Small intestine (tissue), 7 donors: ENCODE data around the gene NRARP. TPM values are rescaled to one million over a fixed set of nuclear protein-coding genes. Genes with fewer than 3 reads are reported as not detected.

Experiments
- DNase-seq, 2 donors: peaks; one replicate each; pipeline versions ENCODE4 v3.0.0 to v3.0.0-alpha.2; 2013
- FAIRE-seq: peaks from 2 replicates; lab custom pipeline; 2012; peaks lifted over from hg19 to GRCh38; lab: Jason Lieb, UNC
- H3K27ac ChIP-seq, 3 donors: one replicate each; pipeline ENCODE4 v1.5.1; 2013; ENCODE audit warnings: low read length in 2 of 3, mild to moderate bottlenecking in 2 of 3, control low read depth in 1 of 3, inconsistent platforms in 1 of 3, low read depth in 1 of 3, moderate library complexity in 1 of 3
- H3K27me3 ChIP-seq, 3 donors: one replicate each; pipeline ENCODE4 v1.6.1; 2013; ENCODE audit warnings: low read length in 3 of 3, inconsistent platforms in 1 of 3; ENCODE audit not compliant: control insufficient read depth in 3 of 3, insufficient read depth in 3 of 3
- H3K36me3 ChIP-seq, 3 donors: one replicate each; pipeline ENCODE4 v1.6.1; 2013; ENCODE audit warnings: low read length in 3 of 3, inconsistent platforms in 1 of 3, low read depth in 1 of 3, mild to moderate bottlenecking in 1 of 3, moderate library complexity in 1 of 3; ENCODE audit not compliant: control insufficient read depth in 3 of 3, insufficient read depth in 2 of 3
- H3K4me1 ChIP-seq, 3 donors: one replicate each; pipeline ENCODE4 v1.6.1; 2013; ENCODE audit warnings: low read length in 2 of 3, inconsistent platforms in 1 of 3, low read depth in 1 of 3, mild to moderate bottlenecking in 1 of 3, moderate library complexity in 1 of 3; ENCODE audit not compliant: control insufficient read depth in 3 of 3, insufficient read depth in 2 of 3
- H3K4me3 ChIP-seq, 3 donors: one replicate each; pipeline ENCODE4 v1.5.1; 2013; ENCODE audit warnings: low read length in 3 of 3, control low read depth in 1 of 3, inconsistent platforms in 1 of 3, low read depth in 1 of 3, mild to moderate bottlenecking in 1 of 3, moderate library complexity in 1 of 3
- H3K9me3 ChIP-seq, 2 donors: one replicate each; pipeline ENCODE4 v1.6.1; 2013; ENCODE audit warnings: low read depth in 1 of 2, low read length in 1 of 2; ENCODE audit not compliant: control insufficient read depth in 2 of 2, insufficient read depth in 1 of 2
- WGBS, 3 donors: extraction: QIAGEN DNeasy Blood & Tissue Kit; methylation state at CpG; one replicate each; pipeline ENCODE4 v1.1.7; 2013; 5-methylcytosine and 5-hydroxymethylcytosine counted together
- polyA plus RNA-seq, 4 donors: library from polyadenylated mRNA; stranded (reverse) in 3 of 4; unstranded in 1 of 4; fragments of 200-250 nt in 3 of 4; fragments of 120-200 nt in 1 of 4; gene quantifications; one replicate each; pipeline versions ENCODE4 v1.2.1 to v1.2.3, GENCODE V29; 2013
- donor health status: healthy with polysubstance abuse.
- donor health status: control.
- donor health status: control.
- donor health status: Bipolar disorder and iron deficiency.
- donor health status: healthy.

The NRARP gene
- polyA plus RNA-seq, 4 donors: 3.2 to 39.9 (median 8.9) TPM

GRCh38 chr9:137252555-137253506, 49.2 kb downstream of the NRARP start:
- no peak overlapping the region for H3K4me3 ChIP-seq
- DNase-seq: peak; percentile 60 to 83

GRCh38 chr9:137251490-137252268, 50.4 kb downstream of the NRARP start:
- WGBS, 3 donors: 76 to 85% (median 84%) methylated on average over 16 to 22 of the region's 22 CpGs
- FAIRE-seq: no peak
- Histone ChIP-seq H3K36me3 (peaks cover 0 to 7% (median 0%) of the 10 kb centered on the region in 3 donors), H3K27me3 (no peaks in the 10 kb centered on the region), H3K4me1 (peaks cover 7 to 31% (median 8%) of the 10 kb centered on the region in 3 donors), H3K27ac (no peak overlapping the region), H3K4me3 (no peak overlapping the region), H3K9me3 (no peaks in the 10 kb centered on the region)
- no peak for DNase-seq

More at GRCh38 chr9:137252555-137253506, 49.2 kb downstream of the NRARP start:
- Histone ChIP-seq H3K36me3 (peaks cover 0 to 15% (median 0%) of the 10 kb centered on the region in 3 donors), H3K4me1 (peaks cover 8 to 32% (median 8%) of the 10 kb centered on the region in 3 donors), H3K9me3 (no peaks in the 10 kb centered on the region), H3K27ac (no peak overlapping the region), H3K27me3 (no peaks in the 10 kb centered on the region)
- no peak for FAIRE-seq
- 44 to 70% (median 62%) methylated on average over 28 to 35 of the region's 35 CpGs for WGBS, 3 donors

DNA sequence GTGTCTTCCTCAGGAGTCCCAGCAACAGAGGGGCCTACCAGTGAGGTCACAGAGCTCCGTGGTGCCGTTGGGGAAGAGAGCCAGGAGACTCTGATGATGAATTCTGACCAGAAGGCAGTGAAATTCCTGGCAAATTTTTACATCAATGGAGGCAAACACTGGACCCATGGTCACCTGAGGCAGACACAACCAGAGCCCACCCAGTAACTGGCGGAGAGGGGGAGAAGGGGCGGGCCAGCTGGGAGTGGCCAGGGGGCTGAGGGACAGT, 50.9 kb downstream of the NRARP start, which contains the start of gene STPG3:
STPG3 (plus strand) TSS at position 93 of the 268 bp plus-strand sequence; CDS start at position 94, 1 bp downstream.
- Histone ChIP-seq H3K36me3 (peaks cover 0 to 2% (median 0%) of the 10 kb centered on the region in 3 donors), H3K27ac (no peak within 1 kb of the TSS), H3K4me3 (no peak within 1 kb of the TSS), H3K27me3 (no peaks in the 10 kb centered on the region), H3K9me3 (no peaks in the 10 kb centered on the region), H3K4me1 (peaks cover 3 to 26% (median 4%) of the 10 kb centered on the region in 3 donors)
- DNase-seq: no peak
- 65 to 78% (median 68%) methylated on average over 2 to 4 of the region's 4 CpGs for WGBS, 3 donors
- no peak for FAIRE-seq

DNA sequence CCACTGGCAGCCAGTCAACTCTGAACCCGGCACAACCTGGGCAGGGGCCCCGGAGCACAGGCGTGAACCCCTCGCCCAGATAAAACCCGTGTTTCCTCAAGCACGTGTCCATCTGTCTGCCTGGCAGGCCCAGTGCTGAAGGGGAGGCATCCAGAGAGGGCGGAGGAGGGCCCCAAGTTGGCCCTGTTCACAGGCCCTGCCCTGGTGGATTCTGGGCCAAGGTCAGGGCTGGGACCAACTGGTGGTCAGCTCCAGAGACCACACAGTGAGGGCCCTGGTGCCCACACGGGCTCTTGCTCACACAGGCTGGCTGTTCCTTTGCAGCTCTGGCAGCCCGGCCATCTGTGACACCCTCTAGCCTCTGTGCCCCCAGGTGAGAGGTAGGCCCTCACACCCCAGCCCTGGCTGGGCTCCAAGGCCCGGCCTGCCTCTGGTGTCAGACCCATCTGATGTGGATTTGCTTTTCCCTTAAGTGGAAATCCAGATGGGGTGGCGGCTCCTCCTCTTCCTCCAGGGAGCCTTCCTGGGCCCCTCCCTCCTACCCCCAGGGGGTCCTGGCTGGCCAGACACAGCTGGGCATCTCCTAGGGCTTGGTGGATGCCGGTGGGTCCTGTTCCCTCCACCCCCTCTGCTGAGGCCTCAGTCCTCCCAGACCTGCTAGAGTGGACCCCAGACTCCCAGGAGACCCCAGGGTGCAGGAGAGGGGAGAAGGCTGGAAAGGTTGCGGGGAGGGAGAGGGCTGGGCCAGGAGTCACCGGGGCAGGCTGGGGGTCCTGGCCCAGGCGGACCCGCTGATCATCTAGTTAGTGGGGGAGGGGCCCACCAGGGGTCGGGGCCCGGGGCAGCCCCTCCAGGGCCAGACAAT, 51.5 kb downstream of the NRARP start:
- WGBS, 3 donors: 47 to 61% (median 54%) methylated on average over 14 to 18 of the region's 18 CpGs
- DNase-seq (no peak), FAIRE-seq (no peak)
- Histone ChIP-seq H3K27me3 (no peaks in the 10 kb centered on the region), H3K36me3 (no peaks in the 10 kb centered on the region), H3K4me1 (peaks cover 0 to 24% (median 3%) of the 10 kb centered on the region in 3 donors), H3K4me3 (no peak overlapping the region), H3K9me3 (no peaks in the 10 kb centered on the region), H3K27ac (no peak overlapping the region)

Other genes starting within 250 kb of the NRARP start
- gene ENTPD2, start 248.2 kb downstream of the NRARP start, polyA plus RNA-seq: 10 to 100 TPM in 2 of 4 donors, 1 to 10 TPM in 2; 5.5 to 16.5 (median 8.3) TPM
- 10 to 100 TPM in 2 of 4 donors, 1 to 10 TPM in 1, under 1 TPM in 1; 0.81 to 22.2 (median 7.0) TPM for gene SAPCD2, start 231.7 kb downstream of the NRARP start, polyA plus RNA-seq
- gene UAP1L1, start 224.8 kb downstream of the NRARP start, polyA plus RNA-seq: 10 to 100 TPM in 1 of 4 donors, 1 to 10 TPM in 2, under 1 TPM in 1; 0.89 to 25.8 (median 5.3) TPM
- 10 to 100 TPM; 40.3 to 69.4 (median 42.5) TPM for gene MAN1B1, start 215.3 kb downstream of the NRARP start, polyA plus RNA-seq
- 100 to 1,000 TPM in 3 of 4 donors, 10 to 100 TPM in 1; 66.2 to 179 (median 121) TPM for gene DPP7, start 187.5 kb downstream of the NRARP start, polyA plus RNA-seq
- gene GRIN1, start 163.1 kb downstream of the NRARP start, polyA plus RNA-seq: under 1 TPM in 2 of 4 donors, not detected in 2; 0.79 to 0.92 TPM
- 10 to 100 TPM in 1 of 4 donors, 1 to 10 TPM in 2, under 1 TPM in 1; 0.67 to 13.0 (median 1.4) TPM for gene LRRC26, start 132.2 kb downstream of the NRARP start, polyA plus RNA-seq
- not detected for gene TMEM210, start 130.2 kb downstream of the NRARP start, polyA plus RNA-seq
- gene ANAPC2, start 113.7 kb downstream of the NRARP start, polyA plus RNA-seq: 10 to 100 TPM; 20.0 to 44.2 (median 37.0) TPM
- gene SSNA1, start 113.6 kb downstream of the NRARP start, polyA plus RNA-seq: 100 to 1,000 TPM in 2 of 4 donors, 10 to 100 TPM in 2; 68.9 to 146 (median 103) TPM
- 10 to 100 TPM; 34.1 to 98.4 (median 65.9) TPM for gene TPRN, start 101.5 kb downstream of the NRARP start, polyA plus RNA-seq
- 10 to 100 TPM; 33.0 to 38.2 (median 35.0) TPM for gene TMEM203, start 96.6 kb downstream of the NRARP start, polyA plus RNA-seq
- 10 to 100 TPM in 2 of 4 donors, 1 to 10 TPM in 2; 9.2 to 15.3 (median 12.1) TPM for gene NDOR1, start 96.6 kb downstream of the NRARP start, polyA plus RNA-seq
- 10 to 100 TPM in 1 of 4 donors, 1 to 10 TPM in 3; 2.7 to 10.8 (median 8.3) TPM for gene RNF208, start 80.0 kb downstream of the NRARP start, polyA plus RNA-seq
- gene CYSRT1, start 77.1 kb downstream of the NRARP start, polyA plus RNA-seq: 10 to 100 TPM in 1 of 4 donors, 1 to 10 TPM in 1, under 1 TPM in 2; 0.57 to 70.0 (median 1.5) TPM
- 10 to 100 TPM in 1 of 4 donors, under 1 TPM in 1, not detected in 2; 0.03 to 83.7 TPM for gene RNF224, start 74.8 kb downstream of the NRARP start, polyA plus RNA-seq
- 10 to 100 TPM in 1 of 4 donors, under 1 TPM in 3; 0.21 to 30.3 (median 0.85) TPM for gene SLC34A3, start 71.4 kb downstream of the NRARP start, polyA plus RNA-seq
- gene TUBB4B, start 61.0 kb downstream of the NRARP start, polyA plus RNA-seq: 100 to 1,000 TPM; 365 to 445 (median 372) TPM
- 1 to 10 TPM in 1 of 4 donors, not detected in 3; 3.9 TPM for gene STPG3, start 51.0 kb downstream of the NRARP start, polyA plus RNA-seq
- gene NELFB, start 46.9 kb downstream of the NRARP start, polyA plus RNA-seq: 10 to 100 TPM; 34.7 to 62.5 (median 40.1) TPM
- gene TOR4A, start 24.5 kb downstream of the NRARP start, polyA plus RNA-seq: 10 to 100 TPM in 2 of 4 donors, 1 to 10 TPM in 2; 3.4 to 21.5 (median 15.4) TPM
- gene EXD3, start 120.9 kb upstream of the NRARP start, polyA plus RNA-seq: 10 to 100 TPM; 15.0 to 47.8 (median 32.4) TPM
- gene NOXA1, start 121.1 kb upstream of the NRARP start, polyA plus RNA-seq: 10 to 100 TPM in 3 of 4 donors, 1 to 10 TPM in 1; 8.0 to 38.0 (median 20.7) TPM
- gene ENTPD8, start 139.1 kb upstream of the NRARP start, polyA plus RNA-seq: 10 to 100 TPM; 15.9 to 85.4 (median 40.8) TPM
- 10 to 100 TPM; 25.4 to 76.9 (median 45.6) TPM for gene NSMF, start 157.1 kb upstream of the NRARP start, polyA plus RNA-seq
- 1 to 10 TPM; 2.9 to 8.8 (median 3.3) TPM for gene PNPLA7, start 248.1 kb upstream of the NRARP start, polyA plus RNA-seq
- 100 to 1,000 TPM in 2 of 4 donors, 10 to 100 TPM in 2; 33.7 to 166 (median 109) TPM for gene MRPL41, start 249.6 kb upstream of the NRARP start, polyA plus RNA-seq